ENCODE data around the gene SLC24A4. TPM values are rescaled to one million over a fixed set of nuclear protein-coding genes. Genes with fewer than 3 reads are reported as not detected.

The SLC24A4 gene
- total and polyA plus RNA-seq, 4 donors = 0.25 to 2.9 (median 0.63) TPM

DNA sequence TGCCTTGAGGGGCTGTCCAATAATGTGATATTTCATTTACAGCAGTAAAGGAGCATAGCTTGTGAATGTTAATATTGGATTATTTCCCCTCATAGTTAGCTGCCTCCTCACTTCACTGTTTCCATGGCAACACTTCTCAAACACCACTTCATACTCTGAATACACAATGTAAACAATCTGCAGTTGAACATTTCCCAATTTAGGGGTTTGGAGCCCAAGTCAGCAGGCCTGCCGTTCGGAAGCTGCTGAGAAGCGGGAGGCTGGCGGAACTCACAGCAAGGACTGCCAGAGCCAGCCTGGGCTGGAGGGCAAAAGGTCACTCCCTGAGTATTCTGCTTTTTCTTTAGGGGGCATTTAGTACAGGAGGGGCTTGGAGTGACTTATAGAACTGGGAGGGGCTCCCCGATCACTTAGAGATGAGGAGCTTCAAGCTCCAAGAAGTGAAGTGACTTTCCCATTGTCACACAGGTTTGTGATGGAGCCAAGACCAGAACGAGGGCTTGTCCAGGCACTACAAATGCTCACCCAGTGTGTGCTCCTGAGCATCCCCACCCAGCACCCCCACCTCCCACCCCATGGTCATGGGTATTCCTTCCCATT, 12.1 kb upstream of the SLC24A4 start:
- H3K4me1 ChIP-seq (ENCODE audit: control insufficient read depth in 1 of 2, insufficient read depth in 2 of 2, low read length in 2 of 2) = no peaks in the 10 kb centered on the region
- H3K27me3 ChIP-seq (ENCODE audit: control insufficient read depth in 1 of 2, insufficient read depth in 2 of 2, low read length in 1 of 2) = no peaks in the 10 kb centered on the region
- DNase-seq (no peak), ATAC-seq (ENCODE audit: low FRiP score) (no peak)
- WGBS, 2 donors = 89 to 91% methylated on average over 6 of the region's 6 CpGs
- H3K27ac ChIP-seq (ENCODE audit: low read depth in 1 of 2, low read length in 2 of 2) = no peak overlapping the region
- no peaks in the 10 kb centered on the region for H3K36me3 ChIP-seq (ENCODE audit: control insufficient read depth in 1 of 2, insufficient read depth in 2 of 2, low read length in 1 of 2)
- H3K4me3 ChIP-seq (ENCODE audit: low read length in 2 of 2) = no peak overlapping the region
- H3K9me3 ChIP-seq (ENCODE audit: control insufficient read depth, low read length) = no peaks in the 10 kb centered on the region
- intact Hi-C loops (cut with DNase I) = no loop called here

DNA sequence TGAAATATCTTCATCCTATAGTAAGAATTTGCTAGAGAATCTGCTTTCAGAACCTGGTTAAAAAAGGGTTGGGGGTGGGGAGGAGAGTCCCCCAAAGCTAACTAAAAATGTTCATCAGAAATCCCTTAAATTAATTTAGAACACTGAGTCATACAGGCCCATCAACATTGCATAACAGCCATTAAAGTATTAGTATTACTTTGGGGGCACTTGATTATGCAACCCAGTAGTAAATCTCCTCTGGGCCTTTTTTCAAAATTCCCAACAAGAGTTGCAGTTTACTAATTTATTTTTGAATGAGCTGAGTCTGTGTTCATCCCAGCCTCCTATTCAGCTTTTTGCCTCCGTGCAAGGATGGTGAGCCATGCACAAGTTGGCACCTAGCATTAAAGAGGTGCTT, 8.8 kb upstream of the SLC24A4 start:
- intact Hi-C loops (cut with DNase I) = no loop called here
- Histone ChIP-seq H3K27me3 (ENCODE audit: control insufficient read depth in 1 of 2, insufficient read depth in 2 of 2, low read length in 1 of 2) (no peaks in the 10 kb centered on the region), H3K9me3 (ENCODE audit: control insufficient read depth, low read length) (no peaks in the 10 kb centered on the region), H3K36me3 (ENCODE audit: control insufficient read depth in 1 of 2, insufficient read depth in 2 of 2, low read length in 1 of 2) (no peaks in the 10 kb centered on the region), H3K4me1 (ENCODE audit: control insufficient read depth in 1 of 2, insufficient read depth in 2 of 2, low read length in 2 of 2) (no peaks in the 10 kb centered on the region), H3K27ac (ENCODE audit: low read depth in 1 of 2, low read length in 2 of 2) (no peak overlapping the region), H3K4me3 (ENCODE audit: low read length in 2 of 2) (no peak overlapping the region)
- ATAC-seq (ENCODE audit: low FRiP score) = peak; percentile 54
- 94 to 97% methylated on average over 1 of the region's 1 CpG for WGBS, 2 donors
- no peak for DNase-seq

DNA sequence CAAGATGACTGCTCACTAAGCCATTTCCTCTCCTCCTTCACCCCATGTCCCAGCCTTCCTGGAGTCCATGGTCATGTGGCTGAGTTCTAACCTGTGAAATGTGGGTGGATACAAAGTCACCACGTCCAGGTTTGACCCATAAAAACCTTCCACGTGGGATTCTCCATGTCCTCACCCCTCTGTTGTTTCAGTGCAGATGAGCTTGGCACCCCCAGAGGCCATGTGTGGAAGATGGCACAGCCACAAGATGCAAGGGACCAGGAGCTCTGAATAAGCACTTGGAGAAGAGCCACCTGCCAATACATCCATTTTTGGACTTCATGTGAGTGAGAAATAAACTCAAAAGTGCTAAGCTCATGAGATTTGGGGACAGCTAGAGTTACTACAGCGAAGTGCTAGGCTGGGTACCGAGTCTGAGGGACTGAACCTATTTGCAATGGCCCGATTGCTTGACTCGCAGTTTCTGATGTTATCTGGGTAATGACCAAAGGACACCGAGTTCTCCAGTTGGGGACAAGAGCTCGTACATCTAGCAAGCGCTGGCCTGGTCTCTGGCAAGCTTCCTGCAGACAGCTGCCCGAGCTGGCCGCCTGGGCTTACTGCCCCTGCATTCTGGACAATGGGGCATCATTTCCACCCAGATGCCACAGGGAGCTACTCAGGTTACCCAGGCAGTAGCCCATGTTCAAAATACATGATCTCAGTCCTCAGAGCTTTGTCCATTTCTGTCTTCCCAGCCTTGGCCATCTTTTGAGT, 7.7 kb upstream of the SLC24A4 start:
- no peaks in the 10 kb centered on the region for H3K4me1 ChIP-seq (ENCODE audit: control insufficient read depth in 1 of 2, insufficient read depth in 2 of 2, low read length in 2 of 2)
- H3K27me3 ChIP-seq (ENCODE audit: control insufficient read depth in 1 of 2, insufficient read depth in 2 of 2, low read length in 1 of 2) = no peaks in the 10 kb centered on the region
- no peak for DNase-seq
- no peak for ATAC-seq (ENCODE audit: low FRiP score)
- no peak overlapping the region for H3K27ac ChIP-seq (ENCODE audit: low read depth in 1 of 2, low read length in 2 of 2)
- no peak overlapping the region for H3K4me3 ChIP-seq (ENCODE audit: low read length in 2 of 2)
- WGBS, 2 donors = 78 to 88% methylated on average over 11 of the region's 11 CpGs
- no peaks in the 10 kb centered on the region for H3K36me3 ChIP-seq (ENCODE audit: control insufficient read depth in 1 of 2, insufficient read depth in 2 of 2, low read length in 1 of 2)
- no peaks in the 10 kb centered on the region for H3K9me3 ChIP-seq (ENCODE audit: control insufficient read depth, low read length)
- intact Hi-C loops (cut with DNase I) = no loop called here

DNA sequence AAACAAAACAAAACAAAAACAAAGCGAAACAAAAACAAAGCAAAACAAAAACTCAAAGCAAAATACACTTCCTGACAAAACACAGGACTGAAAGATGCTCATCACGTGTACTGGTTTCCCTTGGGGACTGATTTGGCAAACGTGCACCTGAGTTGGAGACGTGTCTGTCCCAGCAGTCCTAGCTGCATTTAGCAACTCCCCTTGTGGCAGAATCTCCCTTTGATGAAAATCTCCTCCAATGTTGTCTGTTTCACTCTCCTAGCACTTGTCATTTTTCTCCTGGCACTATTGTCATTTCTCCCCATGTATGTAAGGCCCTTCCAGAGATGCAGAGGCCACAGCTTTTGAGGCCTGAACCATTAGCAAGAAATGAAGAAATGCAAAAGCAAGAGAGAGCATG, 6.8 kb upstream of the SLC24A4 start:
- no peaks in the 10 kb centered on the region for H3K27me3 ChIP-seq (ENCODE audit: control insufficient read depth in 1 of 2, insufficient read depth in 2 of 2, low read length in 1 of 2)
- ATAC-seq (ENCODE audit: low FRiP score) (no peak), DNase-seq (no peak)
- H3K9me3 ChIP-seq (ENCODE audit: control insufficient read depth, low read length) = no peaks in the 10 kb centered on the region
- intact Hi-C loops (cut with DNase I) = no loop called here
- H3K4me1 ChIP-seq (ENCODE audit: control insufficient read depth in 1 of 2, insufficient read depth in 2 of 2, low read length in 2 of 2) = no peaks in the 10 kb centered on the region
- no peaks in the 10 kb centered on the region for H3K36me3 ChIP-seq (ENCODE audit: control insufficient read depth in 1 of 2, insufficient read depth in 2 of 2, low read length in 1 of 2)
- WGBS, 2 donors = 49 to 71% methylated on average over 4 of the region's 4 CpGs
- no peak overlapping the region for H3K27ac ChIP-seq (ENCODE audit: low read depth in 1 of 2, low read length in 2 of 2)
- no peak overlapping the region for H3K4me3 ChIP-seq (ENCODE audit: low read length in 2 of 2)

DNA sequence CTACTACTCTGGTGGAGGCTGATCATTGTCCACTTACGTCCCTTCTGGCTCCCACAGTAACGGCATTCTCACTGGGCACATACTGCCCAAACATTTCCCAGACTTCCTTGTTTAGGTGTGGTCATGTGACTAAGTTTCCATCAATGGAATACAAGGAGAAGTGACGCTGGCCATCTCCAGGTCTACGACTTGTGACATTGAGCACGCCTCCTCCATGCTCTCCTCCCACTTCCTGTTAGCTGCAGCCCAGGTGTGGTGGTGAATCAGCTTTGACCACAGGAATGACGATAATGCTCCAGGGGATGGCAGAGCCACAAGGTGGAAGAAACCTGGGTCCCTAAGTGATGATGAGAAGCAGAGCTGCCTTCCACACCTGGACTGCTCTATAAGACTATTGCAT, 6.0 kb upstream of the SLC24A4 start:
- Histone ChIP-seq H3K4me3 (ENCODE audit: low read length in 2 of 2) (no peak overlapping the region), H3K27ac (ENCODE audit: low read depth in 1 of 2, low read length in 2 of 2) (no peak overlapping the region), H3K9me3 (ENCODE audit: control insufficient read depth, low read length) (no peaks in the 10 kb centered on the region), H3K27me3 (ENCODE audit: control insufficient read depth in 1 of 2, insufficient read depth in 2 of 2, low read length in 1 of 2) (no peaks in the 10 kb centered on the region), H3K4me1 (ENCODE audit: control insufficient read depth in 1 of 2, insufficient read depth in 2 of 2, low read length in 2 of 2) (no peaks in the 10 kb centered on the region), H3K36me3 (ENCODE audit: control insufficient read depth in 1 of 2, insufficient read depth in 2 of 2, low read length in 1 of 2) (no peaks in the 10 kb centered on the region)
- intact Hi-C loops (cut with DNase I) = no loop called here
- WGBS, 2 donors = 94 to 95% methylated on average over 6 of the region's 6 CpGs
- DNase-seq (no peak), ATAC-seq (ENCODE audit: low FRiP score) (no peak)

DNA sequence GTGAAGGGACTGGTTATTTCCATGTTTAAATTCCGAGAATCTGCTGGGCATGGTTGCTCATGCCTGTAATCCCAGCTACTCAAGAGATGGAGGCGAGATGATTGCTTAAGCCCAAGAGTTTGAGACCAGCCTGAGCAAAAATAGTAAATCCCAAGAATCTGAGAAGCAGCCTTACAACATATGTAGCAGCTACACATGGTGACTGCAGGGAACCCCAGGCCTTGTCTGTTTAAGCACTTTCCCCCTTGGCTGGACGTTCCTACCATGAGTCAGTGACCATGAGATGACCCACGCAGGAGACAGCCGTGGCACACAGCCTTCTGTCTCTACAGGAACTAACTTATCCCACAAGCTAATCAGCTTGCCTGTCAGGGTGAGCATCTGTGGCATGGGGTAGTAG, 5.5 kb upstream of the SLC24A4 start:
- Histone ChIP-seq H3K4me3 (ENCODE audit: low read length in 2 of 2) (no peak overlapping the region), H3K27ac (ENCODE audit: low read depth in 1 of 2, low read length in 2 of 2) (no peak overlapping the region), H3K9me3 (ENCODE audit: control insufficient read depth, low read length) (no peaks in the 10 kb centered on the region), H3K4me1 (ENCODE audit: control insufficient read depth in 1 of 2, insufficient read depth in 2 of 2, low read length in 2 of 2) (no peaks in the 10 kb centered on the region), H3K27me3 (ENCODE audit: control insufficient read depth in 1 of 2, insufficient read depth in 2 of 2, low read length in 1 of 2) (no peaks in the 10 kb centered on the region), H3K36me3 (ENCODE audit: control insufficient read depth in 1 of 2, insufficient read depth in 2 of 2, low read length in 1 of 2) (no peaks in the 10 kb centered on the region)
- ATAC-seq (ENCODE audit: low FRiP score) = no peak
- WGBS, 2 donors = 72% methylated on average over 5 of the region's 5 CpGs
- intact Hi-C loops (cut with DNase I) = no loop called here
- DNase-seq = no peak

DNA sequence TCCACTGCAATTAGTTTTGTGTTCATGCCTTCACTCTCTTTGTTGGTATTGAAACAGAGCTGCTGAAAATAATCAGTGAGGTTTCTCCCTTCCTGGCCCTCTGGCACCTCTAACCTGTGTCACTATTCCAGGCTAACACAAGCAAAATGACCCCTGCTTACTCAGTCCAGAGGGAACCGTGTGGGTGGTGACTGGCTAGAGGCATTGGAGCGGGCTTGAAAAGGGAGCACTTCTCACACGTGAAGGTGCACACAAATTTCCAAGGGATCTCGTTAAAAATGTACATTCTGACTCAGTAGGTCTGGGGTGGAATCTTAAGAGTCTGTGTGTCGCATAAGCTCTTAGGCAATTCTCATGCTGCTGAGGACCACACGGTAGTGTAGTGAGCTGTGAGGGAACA, 1.3 kb upstream of the SLC24A4 start:
- Histone ChIP-seq H3K36me3 (ENCODE audit: control insufficient read depth in 1 of 2, insufficient read depth in 2 of 2, low read length in 1 of 2) (no peaks in the 10 kb centered on the region), H3K27me3 (ENCODE audit: control insufficient read depth in 1 of 2, insufficient read depth in 2 of 2, low read length in 1 of 2) (no peaks in the 10 kb centered on the region), H3K4me1 (ENCODE audit: control insufficient read depth in 1 of 2, insufficient read depth in 2 of 2, low read length in 2 of 2) (no peaks in the 10 kb centered on the region), H3K4me3 (ENCODE audit: low read length in 2 of 2) (no peak overlapping the region), H3K9me3 (ENCODE audit: control insufficient read depth, low read length) (no peaks in the 10 kb centered on the region), H3K27ac (ENCODE audit: low read depth in 1 of 2, low read length in 2 of 2) (no peak overlapping the region)
- DNase-seq (no peak), ATAC-seq (ENCODE audit: low FRiP score) (no peak)
- intact Hi-C loops (cut with DNase I) = no loop called here
- WGBS, 2 donors = 33 to 46% methylated on average over 6 of the region's 6 CpGs

DNA sequence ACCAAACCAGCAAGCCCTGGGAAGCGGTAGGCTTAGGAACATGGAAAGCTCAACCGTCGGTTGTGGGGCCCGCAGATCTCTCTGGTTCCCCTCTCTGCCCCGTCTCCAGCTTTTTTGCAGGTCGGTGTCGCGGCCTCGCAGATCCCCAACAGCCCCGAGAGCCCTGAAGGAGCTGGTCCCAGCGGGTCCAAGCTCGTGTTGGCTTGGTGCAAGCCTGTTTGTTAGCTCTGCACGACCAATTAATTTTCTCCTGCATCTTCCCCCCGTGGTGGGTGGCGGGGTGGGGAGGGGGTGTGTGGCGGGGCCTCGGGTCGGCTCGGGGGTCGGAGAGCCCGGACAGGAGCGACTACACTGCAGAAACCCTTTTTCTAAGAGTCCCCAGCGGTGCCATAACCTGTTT, 449 bp upstream of the SLC24A4 start:
- DNase-seq = no peak
- H3K9me3 ChIP-seq (ENCODE audit: control insufficient read depth, low read length) = no peaks in the 10 kb centered on the region
- 5% methylated on average over 22 to 23 of the region's 23 CpGs for WGBS, 2 donors
- H3K36me3 ChIP-seq (ENCODE audit: control insufficient read depth in 1 of 2, insufficient read depth in 2 of 2, low read length in 1 of 2) = no peaks in the 10 kb centered on the region
- no peaks in the 10 kb centered on the region for H3K27me3 ChIP-seq (ENCODE audit: control insufficient read depth in 1 of 2, insufficient read depth in 2 of 2, low read length in 1 of 2)
- intact Hi-C loops (cut with DNase I) = no loop called here
- H3K4me3 ChIP-seq (ENCODE audit: low read length in 2 of 2) = peak overlapping the region; percentile 27 to 80
- H3K27ac ChIP-seq (ENCODE audit: low read depth in 1 of 2, low read length in 2 of 2) = no peak overlapping the region
- no peak for ATAC-seq (ENCODE audit: low FRiP score)
- H3K4me1 ChIP-seq (ENCODE audit: control insufficient read depth in 1 of 2, insufficient read depth in 2 of 2, low read length in 2 of 2) = no peaks in the 10 kb centered on the region

All from aorta (tissue), 5 donors.